ENCODE results near the gene IQSEC3.

Gene IQSEC3

DNA sequence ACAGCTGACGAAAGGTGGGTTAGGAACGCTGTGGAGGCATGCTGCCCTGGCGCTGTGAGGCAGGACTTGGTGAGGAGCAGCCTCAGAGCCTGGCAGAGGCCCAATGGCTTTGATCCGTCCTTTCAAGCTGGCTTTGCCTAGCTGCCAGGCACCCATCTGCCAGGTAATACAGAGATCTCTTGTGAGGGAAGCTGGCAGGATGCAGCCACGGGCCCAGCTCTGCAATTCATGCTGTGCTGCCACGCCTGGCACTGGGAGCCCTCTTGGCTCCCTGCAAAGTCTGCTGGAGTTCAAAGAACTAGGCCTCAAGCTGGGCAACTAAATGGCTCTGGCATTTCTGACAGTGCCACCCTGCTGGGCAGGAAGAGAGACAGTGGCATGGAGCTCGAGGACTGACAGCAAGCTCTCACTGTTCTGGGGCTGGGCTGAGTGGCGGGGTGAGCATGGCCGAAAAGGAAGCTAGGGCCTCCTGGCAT, 18.7 kb downstream of the IQSEC3 start:
- H3K4me3 ChIP-seq (IDR thresholded peaks at IDR 0.05; ENCODE audit: insufficient read depth, low read depth, low read length) = no peak overlapping the region
- H3K27me3 ChIP-seq (ENCODE audit: insufficient read depth, low read depth) = peaks cover 32% of the 10 kb centered on the region
- no peaks in the 10 kb centered on the region for H4K20me1 ChIP-seq (ENCODE audit: insufficient read depth)
- no peak overlapping the region for H2AFZ ChIP-seq (ENCODE audit: low read depth)
- no peaks in the 10 kb centered on the region for H3K4me1 ChIP-seq (ENCODE audit: low read depth, poor library complexity, severe bottlenecking)
- H3K36me3 ChIP-seq (ENCODE audit: insufficient read depth) = no peaks in the 10 kb centered on the region
- no peak overlapping the region for H3K9ac ChIP-seq
- H3K4me2 ChIP-seq = no peak overlapping the region
- no peaks in the 10 kb centered on the region for H3K79me2 ChIP-seq (ENCODE audit: insufficient read depth, low read depth)
- TF ChIP-seq CTCF (conservative IDR thresholded peaks at IDR 0.05; ENCODE audit: low read depth, low read length) = no peak
- no peak overlapping the region for H3K27ac ChIP-seq

- Histone ChIP-seq H3K4me1 (ENCODE audit: low read depth, poor library complexity, severe bottlenecking) (no peaks in the 10 kb centered on the region), H2AFZ (ENCODE audit: low read depth) (no peak overlapping the region), H3K4me3 (IDR thresholded peaks at IDR 0.05; ENCODE audit: insufficient read depth, low read depth, low read length) (no peak overlapping the region), H3K9ac (no peak overlapping the region), H3K36me3 (ENCODE audit: insufficient read depth) (no peaks in the 10 kb centered on the region), H3K27me3 (ENCODE audit: insufficient read depth, low read depth) (peaks cover 12% of the 10 kb centered on the region), H4K20me1 (ENCODE audit: insufficient read depth) (no peaks in the 10 kb centered on the region), H3K4me2 (no peak overlapping the region), H3K27ac (no peak overlapping the region), H3K79me2 (ENCODE audit: insufficient read depth, low read depth) (no peaks in the 10 kb centered on the region)
- no peak for TF ChIP-seq CTCF (conservative IDR thresholded peaks at IDR 0.05; ENCODE audit: low read depth, low read length)
Observed at GRCh38 chr12:87315-87714, 20.7 kb downstream of the IQSEC3 start.

GRCh38 chr12:87856-88255, 21.3 kb downstream of the IQSEC3 start:
- TF ChIP-seq CTCF (conservative IDR thresholded peaks at IDR 0.05; ENCODE audit: low read depth, low read length) = no peak
- Histone ChIP-seq H4K20me1 (ENCODE audit: insufficient read depth) (no peaks in the 10 kb centered on the region), H3K36me3 (ENCODE audit: insufficient read depth) (no peaks in the 10 kb centered on the region), H2AFZ (ENCODE audit: low read depth) (no peak overlapping the region), H3K27ac (no peak overlapping the region), H3K79me2 (ENCODE audit: insufficient read depth, low read depth) (no peaks in the 10 kb centered on the region), H3K9ac (no peak overlapping the region), H3K4me2 (no peak overlapping the region), H3K4me1 (ENCODE audit: low read depth, poor library complexity, severe bottlenecking) (no peaks in the 10 kb centered on the region), H3K27me3 (ENCODE audit: insufficient read depth, low read depth) (peaks cover 10% of the 10 kb centered on the region), H3K4me3 (IDR thresholded peaks at IDR 0.05; ENCODE audit: insufficient read depth, low read depth, low read length) (no peak overlapping the region)

DNA sequence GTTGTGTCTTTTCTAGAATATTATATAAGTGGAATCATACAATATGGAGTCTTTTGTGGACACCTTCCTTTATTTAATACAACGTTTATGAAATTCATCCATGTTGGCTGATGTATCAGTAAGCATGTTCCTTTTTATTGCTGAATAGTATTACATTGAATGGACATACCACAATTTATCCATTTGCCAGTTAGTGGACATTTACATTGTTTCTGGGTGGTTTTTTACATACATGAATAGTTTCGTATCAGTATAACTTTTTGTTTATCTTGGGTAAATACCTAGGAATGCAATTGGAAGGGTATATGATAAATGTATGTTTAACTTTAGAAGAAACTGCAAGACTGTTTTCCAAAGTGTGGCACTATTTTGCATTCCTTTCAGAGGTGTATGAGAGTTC, 23.1 kb downstream of the IQSEC3 start:
- no peak for TF ChIP-seq CTCF (conservative IDR thresholded peaks at IDR 0.05; ENCODE audit: low read depth, low read length)
- Histone ChIP-seq H3K79me2 (ENCODE audit: insufficient read depth, low read depth) (no peaks in the 10 kb centered on the region), H3K27ac (no peak overlapping the region), H3K4me3 (IDR thresholded peaks at IDR 0.05; ENCODE audit: insufficient read depth, low read depth, low read length) (no peak overlapping the region), H3K4me1 (ENCODE audit: low read depth, poor library complexity, severe bottlenecking) (no peaks in the 10 kb centered on the region), H3K27me3 (ENCODE audit: insufficient read depth, low read depth) (peaks cover 6% of the 10 kb centered on the region; the same call in 1 of the 2 replicates), H3K36me3 (ENCODE audit: insufficient read depth) (no peaks in the 10 kb centered on the region), H4K20me1 (ENCODE audit: insufficient read depth) (no peaks in the 10 kb centered on the region), H3K4me2 (no peak overlapping the region), H2AFZ (ENCODE audit: low read depth) (no peak overlapping the region), H3K9ac (no peak overlapping the region)
